GM19452 (cell line): ENCODE measurements around the gene DOCK9.

Experiments
- ATAC-seq: cut with Tn5 transposase; IDR thresholded peaks from one replicate; pipeline ENCODE4 v1.9.1; 2021; ENCODE audit not compliant: unreplicated experiment

DOCK9 gene

DNA sequence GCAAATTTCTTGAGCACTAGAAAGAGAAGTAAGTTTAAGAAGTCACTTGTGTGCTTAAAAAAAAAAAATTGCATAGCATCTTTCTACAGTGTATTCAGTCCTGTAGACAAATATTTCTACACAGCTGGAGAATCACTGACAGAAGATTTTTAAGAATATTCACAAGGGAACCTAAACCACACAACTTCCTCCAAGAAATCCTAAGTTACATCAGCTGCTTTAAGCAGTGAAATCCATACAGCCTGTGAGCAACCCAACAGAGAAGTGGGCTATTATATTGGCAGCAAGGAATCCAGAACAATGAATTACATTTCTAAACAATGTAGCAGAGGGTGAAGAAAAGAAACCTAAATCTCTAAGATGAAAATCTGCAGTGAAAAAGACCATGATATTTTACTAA, 1.5 kb downstream of the DOCK9 start:
- no peak for ATAC-seq

DNA sequence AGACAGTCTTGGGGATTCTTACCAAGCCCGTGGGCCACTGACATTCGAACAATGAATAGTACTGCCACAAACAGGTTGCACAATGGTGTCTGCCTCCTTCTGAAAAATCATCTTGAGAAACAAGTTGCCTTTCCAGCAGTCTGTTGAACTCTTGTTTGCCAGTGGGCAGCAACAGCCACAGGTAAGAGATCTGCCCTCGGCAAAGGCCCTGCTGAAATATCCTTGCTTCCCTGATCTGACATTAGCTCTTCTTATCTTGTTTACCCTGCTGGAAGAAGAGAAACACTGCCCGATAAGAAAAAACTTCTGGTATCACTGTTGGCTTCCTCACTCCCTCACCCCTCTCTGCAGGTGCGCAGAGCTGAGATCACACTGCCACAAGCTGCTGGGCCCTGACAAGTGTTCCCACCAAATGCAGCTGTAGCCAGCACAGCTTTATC, 2.0 kb downstream of the DOCK9 start:
- ATAC-seq, result no peak

DNA sequence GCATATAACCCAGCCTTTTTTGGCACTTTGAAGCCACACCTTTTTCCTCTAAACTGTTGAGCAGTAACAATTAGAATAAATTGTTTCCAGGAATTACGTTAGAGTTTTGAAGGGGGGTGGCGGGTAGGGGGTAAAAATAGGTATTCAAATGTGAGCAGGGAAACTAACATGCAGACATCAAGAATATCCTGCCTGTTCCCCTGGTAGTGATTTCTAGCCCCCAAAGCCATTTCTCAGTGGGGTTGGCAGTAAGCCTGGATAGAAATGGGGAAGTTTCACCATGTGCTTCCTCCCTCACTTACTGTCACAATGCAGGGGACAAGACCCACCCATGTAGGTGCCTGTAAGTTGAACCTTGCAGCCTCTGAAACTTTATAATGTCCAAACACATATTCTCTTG, 3.8 kb downstream of the DOCK9 start:
- ATAC-seq, result no peak

GRCh38 chr13:98972627-98973026, 5.2 kb downstream of the DOCK9 start:
- no peak for ATAC-seq

DNA sequence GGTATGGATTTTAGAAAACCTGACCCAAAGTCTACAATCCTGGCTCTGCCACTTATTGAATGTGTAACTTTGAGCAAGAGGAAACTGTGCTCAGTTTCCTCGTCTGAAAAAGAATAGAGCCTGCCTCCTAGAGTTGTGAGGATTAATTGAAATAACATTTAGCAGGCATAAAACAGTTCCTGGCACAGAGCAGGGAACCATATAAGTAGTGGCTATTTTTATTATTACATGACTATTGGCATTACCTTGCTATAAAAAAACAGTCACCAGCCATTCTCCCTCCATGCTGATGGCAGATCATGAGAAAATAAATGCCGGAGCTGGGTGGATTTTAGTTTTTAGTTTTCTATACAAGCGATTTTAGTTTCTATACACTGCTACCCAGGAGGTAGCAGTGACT, 5.8 kb downstream of the DOCK9 start:
- ATAC-seq, result no peak

GRCh38 chr13:98970330-98970729, 7.5 kb downstream of the DOCK9 start:
- no peak for ATAC-seq

- ATAC-seq, result no peak
Observed at GRCh38 chr13:98967491-98967890, 10.4 kb downstream of the DOCK9 start.

GRCh38 chr13:98966019-98966418, 11.8 kb downstream of the DOCK9 start:
- ATAC-seq, result no peak

DNA sequence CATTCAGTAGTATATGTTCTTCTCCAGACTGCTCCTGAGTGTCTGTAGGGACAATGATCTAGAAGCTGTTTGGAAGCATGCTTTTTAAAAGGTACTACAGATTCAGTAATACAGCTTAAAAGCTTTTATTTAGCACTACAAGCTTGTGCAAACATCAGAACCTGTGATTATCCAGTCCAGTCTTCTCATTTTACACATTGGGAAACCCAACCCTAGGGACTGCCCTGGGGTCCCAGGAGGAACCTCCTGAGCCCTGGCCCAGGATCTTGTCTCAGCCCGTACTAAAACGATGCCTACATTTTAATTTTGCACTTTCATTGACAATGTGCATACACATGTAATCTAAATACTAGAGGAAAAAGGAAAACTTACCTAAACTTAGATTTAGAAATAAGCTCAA, 12.5 kb downstream of the DOCK9 start:
- ATAC-seq, result no peak

- no peak for ATAC-seq
Observed at GRCh38 chr13:98963917-98964316, 13.9 kb downstream of the DOCK9 start.

DNA sequence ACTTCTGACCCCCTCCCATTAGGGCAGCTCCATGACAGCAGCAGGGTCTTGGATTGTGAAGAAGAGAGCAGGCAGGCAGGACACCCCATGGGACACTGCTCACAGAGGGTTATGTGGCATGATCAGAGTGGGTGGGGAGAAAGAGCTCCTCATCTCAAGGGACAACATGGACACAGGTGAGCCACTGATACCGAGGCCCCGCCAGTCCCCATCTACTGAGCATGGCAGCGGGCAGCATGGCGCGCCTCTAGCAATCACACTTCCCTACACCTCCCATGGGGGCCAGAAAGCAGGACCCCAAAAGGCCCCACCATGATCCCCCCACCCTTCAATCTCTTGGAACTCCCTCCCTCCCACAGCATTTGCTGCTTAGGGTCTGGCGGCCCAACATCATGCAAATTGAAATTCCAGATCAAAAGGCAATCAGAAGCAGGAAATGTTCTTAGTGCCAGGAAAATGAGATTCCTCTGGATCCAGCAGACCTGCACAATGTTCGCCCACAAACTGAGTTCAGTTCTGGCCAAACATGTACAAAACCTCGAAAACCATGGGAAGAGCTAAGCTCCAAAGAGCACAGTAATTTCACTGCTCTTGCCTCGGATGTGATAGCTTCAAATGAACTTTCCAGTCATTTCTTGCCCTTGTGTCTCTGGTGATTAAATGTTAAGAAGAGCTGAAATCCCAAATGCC, 14.8 kb downstream of the DOCK9 start:
- ATAC-seq, result no peak

- no peak for ATAC-seq
Observed at GRCh38 chr13:98961503-98962105, 16.3 kb downstream of the DOCK9 start.

DNA sequence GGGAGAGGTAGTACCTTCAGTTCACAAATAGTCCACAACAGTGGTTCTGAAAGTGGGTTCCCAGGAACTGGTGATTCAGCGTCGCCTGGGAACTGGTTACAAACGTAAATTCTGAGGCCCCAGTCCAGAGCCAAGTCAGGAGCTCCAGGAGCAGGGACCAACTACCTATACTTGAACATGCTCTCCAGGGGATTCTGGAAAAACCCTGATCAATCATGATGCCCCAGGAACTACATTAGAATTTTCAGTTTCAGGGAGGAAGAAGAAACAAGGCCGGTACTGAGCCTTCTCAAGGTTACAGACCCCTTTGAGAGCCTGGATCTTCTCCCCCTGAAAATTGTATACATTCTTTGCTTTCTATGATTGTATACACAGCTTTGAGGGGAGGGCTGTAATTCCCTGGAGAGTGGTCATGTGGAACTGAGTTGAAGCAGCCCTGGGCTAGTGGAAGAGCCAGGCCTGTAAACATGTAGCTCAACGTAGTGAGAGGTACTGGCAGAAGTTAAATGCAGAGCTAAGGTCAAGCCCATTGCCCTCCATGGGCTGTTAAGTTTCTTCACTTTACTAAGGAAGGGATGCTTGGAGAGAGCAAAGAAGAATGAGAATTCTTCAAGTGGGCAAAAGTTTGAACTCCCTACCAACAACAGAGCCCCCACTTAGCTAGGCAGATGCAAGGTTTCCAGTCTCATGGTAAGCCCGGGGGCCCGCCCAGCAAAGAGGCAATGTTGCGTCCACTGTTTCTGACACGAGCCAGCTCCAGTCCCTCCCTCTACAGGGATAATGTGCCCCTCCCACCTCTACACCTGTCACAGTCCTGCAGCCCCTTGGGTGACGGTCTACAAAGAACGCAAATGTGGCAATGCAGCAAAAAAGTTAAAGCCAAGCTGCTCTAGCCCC, 17.0 kb downstream of the DOCK9 start:
- no peak for ATAC-seq

DNA sequence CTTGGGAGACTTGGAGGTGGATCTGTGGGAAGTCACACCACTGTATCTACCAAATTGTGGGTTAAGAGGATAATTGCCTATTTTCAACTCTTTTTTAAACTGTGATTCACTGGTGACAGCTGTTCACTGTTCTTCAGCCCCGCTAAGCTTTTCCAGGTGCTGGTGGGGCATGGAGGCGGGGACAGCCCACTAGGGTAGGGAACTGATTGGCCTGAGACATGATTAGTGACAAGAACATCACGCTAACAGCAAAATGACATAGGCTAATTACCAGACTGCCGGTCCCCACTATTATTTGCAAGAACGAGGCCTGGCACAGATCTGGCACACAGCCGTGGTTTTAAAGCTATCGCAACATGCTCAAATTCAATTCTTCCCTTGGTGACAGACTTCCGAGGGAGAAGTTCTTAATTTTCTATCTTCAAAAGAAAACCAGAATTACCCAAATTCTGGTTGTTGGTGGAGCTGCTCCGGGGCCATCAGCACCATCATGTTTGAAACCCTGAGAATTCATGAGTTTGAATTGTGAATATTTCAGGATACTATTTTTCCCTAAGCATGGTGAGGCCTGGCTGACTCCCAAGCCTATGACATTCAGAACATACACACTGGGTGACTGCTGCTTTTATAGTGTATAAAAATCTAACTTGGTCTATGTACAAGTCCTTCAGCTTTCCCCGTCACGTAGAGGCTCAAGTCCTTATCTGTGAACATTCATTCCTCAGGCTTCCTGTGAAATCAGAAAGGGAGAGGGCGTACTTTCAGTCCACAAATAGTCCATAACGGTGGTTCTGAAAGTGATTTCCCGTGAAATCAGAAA, 17.9 kb downstream of the DOCK9 start:
- no peak for ATAC-seq

GRCh38 chr13:98959291-98959690, 18.6 kb downstream of the DOCK9 start:
- ATAC-seq, result no peak

- ATAC-seq, result no peak
Observed at GRCh38 chr13:98958443-98958794, 19.4 kb downstream of the DOCK9 start.

DNA sequence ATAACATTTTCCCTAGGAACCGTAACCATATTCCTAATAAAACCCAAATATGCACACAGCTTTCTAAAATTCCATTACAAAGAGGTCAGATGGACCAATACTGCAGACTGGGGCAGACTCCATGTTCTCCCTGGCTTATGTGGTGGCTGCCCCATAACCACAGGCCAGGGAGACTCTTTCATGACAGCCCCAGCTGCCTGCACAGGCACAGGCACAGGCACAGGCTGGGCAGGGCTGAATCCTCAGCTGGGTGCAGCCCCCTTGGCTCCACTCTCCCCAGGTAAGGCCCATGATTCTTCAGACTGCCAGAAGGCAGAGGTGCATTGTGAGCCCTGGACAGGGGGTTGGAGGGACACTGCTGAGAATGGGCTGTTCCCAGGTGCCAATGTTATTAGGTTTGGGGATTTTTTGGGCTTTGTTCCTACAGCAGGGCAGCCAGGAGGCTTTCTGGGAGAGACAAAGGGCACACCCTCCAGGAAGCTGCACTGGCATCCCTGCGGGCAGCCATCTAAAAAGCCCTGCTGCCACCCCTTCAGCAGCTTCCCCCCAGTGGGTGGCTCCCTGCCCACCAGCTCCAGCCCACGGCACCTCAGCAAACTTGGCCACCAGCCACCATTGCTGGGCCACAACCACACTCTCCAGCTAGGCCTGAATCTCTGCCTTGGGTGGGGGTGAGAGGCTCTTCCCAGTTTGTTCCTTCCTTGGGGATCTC, 20.0 kb downstream of the DOCK9 start:
- ATAC-seq, result no peak

- no peak for ATAC-seq
Observed at GRCh38 chr13:98955336-98955735, 22.5 kb downstream of the DOCK9 start.

GRCh38 chr13:98954313-98954712, 23.6 kb downstream of the DOCK9 start:
- ATAC-seq, result no peak

DNA sequence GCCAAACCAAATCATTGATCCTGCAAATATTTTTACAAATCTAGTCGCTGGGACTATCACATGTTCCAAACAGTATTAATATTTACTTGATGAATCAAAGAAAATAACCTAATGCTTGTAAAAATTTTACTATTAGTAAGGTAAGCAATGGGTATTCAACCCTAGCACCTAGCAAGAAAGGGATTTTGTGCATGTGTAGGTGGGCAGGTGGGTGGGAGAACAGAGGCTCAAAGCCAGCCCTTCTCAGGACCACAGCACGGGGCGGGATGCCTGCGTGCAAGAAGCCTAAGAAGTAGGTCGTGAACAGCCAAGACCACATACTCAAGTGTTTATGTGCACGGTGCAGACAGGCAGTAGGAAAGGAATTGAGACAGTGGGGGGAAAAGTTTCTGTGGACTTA, 26.6 kb downstream of the DOCK9 start:
- no peak for ATAC-seq

DNA sequence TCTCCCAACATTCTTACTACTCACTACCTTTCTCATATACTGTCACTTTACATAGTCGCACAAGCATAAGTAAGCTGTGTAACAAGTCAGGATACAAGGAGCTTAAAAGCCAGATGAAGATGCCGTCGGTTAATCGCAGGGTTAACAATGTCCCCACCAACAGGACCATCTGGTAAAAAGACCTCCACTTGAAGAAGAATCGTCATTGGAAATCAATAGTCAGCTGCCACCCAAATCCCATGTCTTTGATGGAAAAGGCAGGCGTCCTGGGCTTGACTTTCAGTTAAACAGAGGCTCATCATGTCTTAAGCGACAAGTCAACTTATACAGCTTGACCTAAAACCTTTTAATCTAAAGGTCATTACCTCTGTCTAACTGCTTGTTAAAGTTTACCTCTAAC, 27.2 kb downstream of the DOCK9 start:
- no peak for ATAC-seq
